ENCODE results near the gene MAN1C1.
"Not testable (repeated sequence)": the region's sequence is repeated elsewhere in the genome, so short reads cannot be mapped to it uniquely, and the experiment has no call there.

Gene MAN1C1

GRCh38 chr1:25631750-25632485 is 15.3 kb downstream of the MAN1C1 start:
- H3K4me3 ChIP-seq (ENCODE audit: low read depth, low read length): no peak overlapping the region
- TF ChIP-seq MYC (IDR thresholded peaks at IDR 0.05; ENCODE audit: low read depth, low read length) (no peak), CTCF (IDR thresholded peaks at IDR 0.05; ENCODE audit: low read depth, low read length) (no peak), POLR2A (IDR thresholded peaks at IDR 0.05; ENCODE audit: extremely low read depth, insufficient read length) (no peak), MAX (IDR thresholded peaks at IDR 0.05; ENCODE audit: low read depth, low read length) (no peak)
- DNase-seq (ENCODE audit: low read depth): no peak

- DNase-seq (ENCODE audit: low read depth): no peak
- H3K4me3 ChIP-seq (ENCODE audit: low read depth, low read length): no peak overlapping the region
- TF ChIP-seq MYC (IDR thresholded peaks at IDR 0.05; ENCODE audit: low read depth, low read length): no peak
- TF ChIP-seq MAX (IDR thresholded peaks at IDR 0.05; ENCODE audit: low read depth, low read length): no peak
- TF ChIP-seq CTCF (IDR thresholded peaks at IDR 0.05; ENCODE audit: low read depth, low read length): no peak
- no peak for TF ChIP-seq POLR2A (IDR thresholded peaks at IDR 0.05; ENCODE audit: extremely low read depth, insufficient read length)
These were observed 17.5 kb downstream of the MAN1C1 start for GRCh38 chr1:25634066-25634465.

- TF ChIP-seq CTCF (IDR thresholded peaks at IDR 0.05; ENCODE audit: low read depth, low read length): no peak
- TF ChIP-seq POLR2A (IDR thresholded peaks at IDR 0.05; ENCODE audit: extremely low read depth, insufficient read length): no peak
- no peak for TF ChIP-seq MYC (IDR thresholded peaks at IDR 0.05; ENCODE audit: low read depth, low read length)
- TF ChIP-seq MAX (IDR thresholded peaks at IDR 0.05; ENCODE audit: low read depth, low read length): no peak
- no peak overlapping the region for H3K4me3 ChIP-seq (ENCODE audit: low read depth, low read length)
- DNase-seq (ENCODE audit: low read depth): no peak
These were observed 18.3 kb downstream of the MAN1C1 start for GRCh38 chr1:25634896-25635295.

- not testable (repeated sequence) for H3K4me3 ChIP-seq (ENCODE audit: low read depth, low read length); DNase-seq (ENCODE audit: low read depth)
These were observed 19.6 kb downstream of the MAN1C1 start for GRCh38 chr1:25636141-25636540.

GRCh38 chr1:25640646-25641328 is 24.2 kb downstream of the MAN1C1 start:
- TF ChIP-seq CTCF (IDR thresholded peaks at IDR 0.05; ENCODE audit: low read depth, low read length): no peak
- TF ChIP-seq MYC (IDR thresholded peaks at IDR 0.05; ENCODE audit: low read depth, low read length): no peak
- TF ChIP-seq POLR2A (IDR thresholded peaks at IDR 0.05; ENCODE audit: extremely low read depth, insufficient read length): no peak
- TF ChIP-seq MAX (IDR thresholded peaks at IDR 0.05; ENCODE audit: low read depth, low read length): no peak
- no peak overlapping the region for H3K4me3 ChIP-seq (ENCODE audit: low read depth, low read length)
- no peak for DNase-seq (ENCODE audit: low read depth)

GRCh38 chr1:25641329-25641725 is 24.7 kb downstream of the MAN1C1 start:
- H3K4me3 ChIP-seq (ENCODE audit: low read depth, low read length): no peak overlapping the region
- no peak for TF ChIP-seq MYC (IDR thresholded peaks at IDR 0.05; ENCODE audit: low read depth, low read length)
- TF ChIP-seq MAX (IDR thresholded peaks at IDR 0.05; ENCODE audit: low read depth, low read length): no peak
- TF ChIP-seq POLR2A (IDR thresholded peaks at IDR 0.05; ENCODE audit: extremely low read depth, insufficient read length): no peak
- no peak for TF ChIP-seq CTCF (IDR thresholded peaks at IDR 0.05; ENCODE audit: low read depth, low read length)

More at GRCh38 chr1:25641329-25641725, 24.7 kb downstream of the MAN1C1 start:
- DNase-seq (ENCODE audit: low read depth): no peak

Measured in NB4 (cell line).